GM19455 (cell line): ENCODE data around the gene PRKG1.
"Not testable (repeated sequence)": the region's sequence is repeated elsewhere in the genome, so short reads cannot be mapped to it uniquely, and the experiment has no call there.

Source experiments
- ATAC-seq: cut with Tn5 transposase; IDR thresholded peaks from one replicate; pipeline ENCODE4 v1.9.1; 2021; ENCODE audit not compliant: unreplicated experiment

The PRKG1 gene

DNA sequence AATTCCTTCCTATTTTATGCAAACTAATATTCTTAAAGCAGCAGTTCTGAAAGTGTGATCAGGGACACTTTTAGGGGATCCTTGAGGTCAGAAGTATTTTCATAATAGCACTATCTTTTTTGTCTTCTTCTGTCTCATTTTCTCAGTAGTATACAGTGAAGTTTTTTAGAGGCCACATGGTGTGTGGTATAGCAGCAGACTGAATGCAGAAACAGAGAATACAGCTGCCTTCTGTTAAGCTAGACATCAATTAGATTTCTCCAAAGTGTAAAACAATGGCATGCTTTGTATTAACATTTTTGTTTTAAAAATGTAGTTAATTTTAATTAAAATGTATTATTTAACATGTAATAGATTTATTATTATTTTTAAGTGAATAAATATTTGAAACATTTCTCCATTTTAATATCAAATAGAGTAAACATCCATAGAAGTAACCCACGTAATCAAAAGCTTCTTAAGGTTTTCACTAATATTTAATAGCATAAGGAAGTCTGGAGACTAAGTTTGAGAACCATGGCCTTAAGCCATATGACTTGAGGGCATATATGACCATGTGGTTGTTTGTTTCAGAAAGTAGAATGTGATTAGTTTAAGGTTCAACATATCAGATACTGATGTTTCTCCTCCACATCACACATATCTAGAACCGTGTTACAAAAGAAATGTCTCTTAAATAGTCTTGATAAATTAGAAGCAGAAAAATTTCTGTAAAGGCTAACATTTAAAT, 94.0 kb downstream of the PRKG1 start:
- no peak for ATAC-seq

DNA sequence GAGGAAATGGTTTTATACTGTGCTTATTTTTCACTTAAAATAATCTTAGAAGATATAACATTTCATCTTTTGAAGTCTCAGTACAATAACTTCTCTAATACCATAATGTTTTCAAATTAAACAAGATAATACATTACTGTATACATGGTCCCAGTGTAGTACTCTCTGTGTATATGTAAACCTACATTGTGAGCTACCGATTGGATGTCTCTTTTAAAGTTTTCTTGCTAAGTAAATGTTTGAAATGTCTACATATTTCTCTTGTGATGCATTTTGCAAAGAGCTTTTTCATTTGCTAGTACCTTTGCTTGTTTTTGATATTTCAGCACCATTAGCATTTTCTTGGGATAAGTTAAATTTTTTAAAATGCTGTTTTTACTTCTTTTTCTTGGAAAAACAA, 94.8 kb downstream of the PRKG1 start:
- ATAC-seq: no peak

DNA sequence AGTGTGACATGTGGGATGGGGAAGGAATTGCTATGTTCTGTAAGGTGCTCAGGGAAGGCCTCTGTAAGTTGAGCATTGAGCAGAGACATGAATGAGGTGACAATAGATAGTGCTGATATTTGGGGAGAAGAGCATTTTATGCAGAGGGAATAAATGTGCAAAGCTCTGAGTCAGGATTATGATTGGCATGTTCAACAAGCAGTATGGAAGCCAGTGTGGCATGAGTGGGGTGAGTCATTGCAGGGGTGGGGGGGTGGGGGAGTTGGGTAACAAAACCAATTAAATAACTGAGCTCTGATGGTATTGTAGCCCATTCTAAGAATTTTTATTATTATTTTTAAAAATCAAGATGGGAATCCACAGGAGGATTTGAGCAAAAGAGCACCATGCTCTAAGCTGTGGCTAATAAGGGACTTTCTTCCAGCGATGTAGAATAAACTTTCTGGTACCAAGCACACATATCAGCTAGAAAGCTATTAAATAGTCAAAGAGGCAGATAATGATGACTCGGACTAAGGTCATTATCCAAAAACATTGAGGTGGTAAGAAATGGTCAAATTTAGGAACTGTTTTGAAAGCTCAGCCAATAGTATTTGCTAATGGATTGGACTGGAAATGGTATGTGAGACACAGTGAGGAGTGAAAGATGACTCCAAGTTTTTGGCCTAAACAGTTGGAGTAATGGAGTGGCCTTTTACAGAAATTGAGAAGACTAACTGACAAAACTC, 96.4 kb downstream of the PRKG1 start:
- ATAC-seq: no peak

DNA sequence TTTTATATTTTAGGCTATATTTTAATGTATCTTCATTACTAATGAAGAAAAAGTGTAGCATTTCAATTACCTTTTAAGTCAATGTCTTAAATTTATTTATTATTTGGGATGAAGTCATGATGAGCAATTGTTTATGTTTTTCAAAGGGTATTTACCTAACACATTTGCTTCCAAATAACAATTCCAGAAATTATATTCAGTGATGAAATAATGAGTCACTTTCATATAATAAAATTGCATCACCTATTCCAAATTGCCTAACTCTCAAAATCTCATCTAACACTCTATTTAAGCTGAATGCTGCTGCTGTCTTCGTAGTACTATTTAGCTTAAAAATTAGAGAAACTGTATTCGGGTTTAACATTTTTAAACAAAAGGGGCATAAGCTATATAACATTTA, 97.7 kb downstream of the PRKG1 start:
- ATAC-seq: no peak

DNA sequence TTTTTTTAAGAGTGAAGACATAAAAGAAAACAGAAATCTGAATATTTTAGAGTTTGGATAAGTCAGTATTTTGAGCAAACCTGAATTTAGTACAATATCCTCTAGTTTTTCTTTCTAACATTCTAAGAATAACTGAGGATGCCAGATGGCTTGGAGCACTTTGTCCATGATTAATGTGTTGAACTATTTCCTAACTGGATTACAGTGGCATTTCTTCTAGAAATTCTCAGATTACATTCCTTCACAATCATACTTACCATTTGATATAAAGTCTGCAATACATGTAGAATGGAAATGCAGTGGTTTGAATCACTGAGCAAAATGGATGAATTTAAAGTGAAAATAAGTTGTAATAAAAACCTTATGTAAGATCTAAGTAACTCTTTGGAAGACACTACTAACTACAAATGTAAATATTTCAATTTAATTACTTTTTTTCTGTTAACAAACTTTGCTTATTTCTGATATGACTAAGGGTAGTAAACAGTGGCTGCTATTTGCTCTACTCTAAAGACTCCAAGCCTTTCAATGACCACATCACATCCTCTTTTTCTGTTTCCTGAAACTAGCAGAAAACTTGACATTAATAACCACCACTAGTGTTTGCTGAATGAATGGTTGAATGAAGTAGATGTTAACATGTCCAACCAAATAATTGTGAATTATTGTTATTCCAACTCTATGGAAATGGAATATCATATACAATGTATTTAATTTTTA, 102.8 kb downstream of the PRKG1 start:
- no peak for ATAC-seq

DNA sequence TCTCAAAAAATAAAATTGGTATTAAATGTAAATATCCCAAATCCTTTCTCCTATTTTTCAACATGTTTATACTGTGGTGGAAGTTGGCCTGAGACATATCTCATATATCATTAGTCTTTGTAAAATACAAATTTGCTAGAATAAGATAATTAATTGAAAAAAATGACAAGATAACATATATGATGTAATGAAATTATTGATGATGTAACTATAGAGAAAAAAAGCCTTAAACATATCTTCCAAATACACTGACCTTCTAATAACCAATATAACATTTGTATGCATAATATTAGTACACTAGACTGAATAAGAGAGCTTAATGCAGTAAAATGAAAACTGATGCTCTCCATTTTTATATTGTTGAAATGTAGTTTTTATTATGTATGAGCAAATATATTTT, 104.3 kb downstream of the PRKG1 start:
- no peak for ATAC-seq

DNA sequence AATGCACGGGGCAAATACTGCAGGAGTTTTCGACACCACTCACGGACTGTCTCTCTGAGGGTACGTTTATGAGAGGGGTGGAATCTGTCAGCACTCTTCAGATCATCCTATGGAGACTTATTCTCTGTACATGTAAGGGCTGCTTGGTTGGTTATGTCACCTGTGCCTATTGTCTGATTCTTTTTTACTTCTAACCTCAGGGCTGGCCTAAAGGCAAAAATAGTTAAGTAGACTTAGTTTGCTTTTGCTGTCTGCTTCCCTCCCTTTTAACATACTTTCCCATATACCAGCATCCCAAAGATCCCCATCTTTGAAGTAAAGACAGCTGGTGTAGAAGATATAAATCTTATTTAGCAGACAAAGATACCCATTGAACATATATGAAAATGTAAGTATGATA, 105.9 kb downstream of the PRKG1 start:
- no peak for ATAC-seq

DNA sequence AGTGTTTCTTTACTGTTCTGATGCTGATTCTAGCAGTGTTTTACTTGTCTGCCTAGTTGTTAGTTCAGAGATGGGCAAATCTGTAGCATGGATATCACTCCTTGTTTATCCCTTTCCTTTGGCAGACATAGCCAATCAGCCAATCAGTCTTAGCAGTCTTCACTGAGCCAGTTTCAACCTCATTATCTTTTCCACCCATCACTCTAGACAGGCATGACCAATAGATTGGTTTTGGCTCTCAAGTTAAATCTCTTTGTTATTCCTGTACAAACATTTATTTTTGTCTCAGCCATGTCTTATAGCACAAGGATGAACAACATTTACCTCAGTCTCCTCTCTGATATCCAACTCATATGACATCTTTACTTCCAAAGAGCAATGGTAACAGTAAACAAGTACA, 109.5 kb downstream of the PRKG1 start:
- ATAC-seq: no peak

DNA sequence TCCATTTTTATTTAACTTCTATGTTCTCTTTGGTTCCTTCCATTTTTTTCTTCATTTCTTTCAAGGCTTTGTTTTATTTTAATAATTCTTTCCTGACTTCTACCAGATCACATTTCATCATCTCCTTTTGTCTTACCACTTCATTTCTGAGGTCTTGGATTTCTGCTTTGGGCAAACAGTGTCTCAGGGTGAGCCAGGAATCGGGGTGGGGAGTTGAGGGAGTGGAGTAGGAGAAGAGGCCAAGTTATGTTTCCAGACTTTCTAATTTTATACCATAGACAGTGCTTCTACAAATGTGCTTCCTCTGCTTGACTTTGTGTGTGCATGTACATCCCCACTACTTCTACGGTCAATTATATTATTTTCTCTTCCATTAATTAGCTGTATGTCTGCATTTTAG, 112.1 kb downstream of the PRKG1 start:
- no peak for ATAC-seq

DNA sequence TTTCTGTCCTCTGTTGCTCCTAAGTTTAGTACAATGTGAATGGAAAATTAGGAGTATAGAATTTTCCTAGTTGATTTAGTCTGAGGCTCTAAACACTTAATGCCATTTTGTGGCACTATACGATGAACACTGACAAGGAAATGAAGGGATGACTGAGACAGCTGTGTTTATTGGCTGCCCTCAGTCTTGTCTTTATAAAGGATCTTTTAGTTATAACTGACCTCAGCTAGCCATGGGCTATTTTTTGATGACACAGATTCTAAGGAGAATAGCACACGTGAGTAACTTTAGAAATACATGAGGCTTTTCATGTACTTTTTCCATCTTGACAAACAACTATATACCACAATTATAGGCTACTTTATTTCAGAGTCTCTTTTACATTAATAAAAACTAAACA, 113.7 kb downstream of the PRKG1 start:
- ATAC-seq: no peak

DNA sequence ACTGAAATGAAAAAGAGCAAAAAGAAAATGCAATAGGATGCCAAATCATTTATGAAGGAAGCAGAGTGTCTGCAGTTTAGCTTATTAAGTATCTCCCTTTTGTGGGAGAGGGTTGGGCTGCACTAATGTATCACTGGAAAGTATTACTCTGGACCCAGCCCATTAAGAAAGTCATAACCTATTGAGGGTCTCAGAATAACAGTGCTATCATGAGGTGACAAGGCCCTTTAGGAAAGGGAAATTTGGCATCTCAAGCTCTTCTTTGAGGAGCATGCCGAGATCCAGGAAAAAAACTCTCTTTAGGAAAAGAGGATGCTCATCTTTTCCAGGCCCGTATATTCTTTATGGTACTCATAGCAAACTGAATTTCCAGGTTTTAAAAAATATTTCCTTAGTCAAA, 114.6 kb downstream of the PRKG1 start:
- ATAC-seq: no peak

DNA sequence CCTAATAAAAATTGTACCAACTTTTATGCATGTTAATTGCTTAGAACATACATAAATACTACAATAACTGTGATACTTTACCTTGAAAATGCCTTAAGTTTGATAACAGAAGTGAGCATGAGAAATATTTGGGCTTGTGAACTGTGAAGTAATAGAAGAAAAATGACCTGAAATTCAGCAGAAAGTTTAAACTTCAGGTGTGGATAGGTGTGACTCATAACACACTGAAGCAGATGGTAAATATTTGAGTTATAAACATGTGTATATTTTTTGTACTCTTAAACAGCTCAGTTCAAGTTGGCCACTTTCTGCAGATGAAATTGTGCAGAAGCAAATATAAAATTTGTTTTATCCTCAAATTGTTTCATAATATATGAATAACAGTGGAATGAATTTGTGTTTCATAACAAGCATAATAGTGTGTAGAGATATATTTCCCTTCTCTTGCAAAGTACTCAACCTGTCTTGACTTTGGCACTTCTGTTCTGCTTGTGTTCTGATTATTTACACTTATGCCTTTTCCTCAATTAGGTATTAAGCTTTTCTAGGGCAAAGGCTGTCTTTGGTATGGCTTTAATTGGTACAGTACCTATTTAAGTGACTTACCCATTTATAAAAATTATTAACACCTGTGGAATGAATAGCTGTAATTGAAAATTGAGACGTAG, 122.4 kb downstream of the PRKG1 start:
- no peak for ATAC-seq

DNA sequence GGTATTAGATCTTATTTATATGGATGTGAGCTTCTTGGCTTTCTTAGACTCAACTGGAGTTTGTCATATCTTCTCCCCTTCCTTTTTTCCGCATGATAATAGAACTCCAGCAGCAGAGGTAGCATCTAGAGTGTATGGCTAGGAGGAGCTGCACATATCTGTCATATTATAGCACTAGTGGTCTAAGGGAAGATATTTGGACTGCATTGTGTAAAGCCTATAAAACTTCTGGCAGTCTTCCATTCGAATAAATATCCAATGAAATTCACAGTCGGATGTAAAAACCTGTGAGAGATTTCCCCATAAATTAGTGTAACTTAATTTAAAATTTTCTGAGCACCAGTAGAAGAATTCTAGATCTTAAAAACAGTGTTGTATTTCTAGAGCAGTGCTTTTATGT, 123.9 kb downstream of the PRKG1 start:
- ATAC-seq: no peak

DNA sequence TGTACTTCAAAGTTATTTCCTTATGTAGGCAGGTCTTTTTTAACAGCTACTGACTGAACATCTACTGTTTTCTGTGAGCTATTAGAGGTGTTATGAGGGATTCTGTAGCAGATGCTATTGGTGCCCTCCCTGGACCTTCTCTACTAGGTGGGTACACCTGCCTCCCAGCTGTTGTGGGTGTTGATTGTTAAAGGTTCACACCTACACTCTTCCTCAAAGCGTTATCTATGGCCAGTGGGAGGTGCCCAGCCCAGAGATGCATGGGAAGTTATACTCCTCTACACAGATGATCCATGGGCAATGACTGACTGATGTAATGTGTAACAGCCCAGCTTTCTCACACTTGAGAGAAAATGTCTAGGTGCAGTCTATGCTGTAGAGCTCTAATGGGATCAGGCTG, 127.7 kb downstream of the PRKG1 start:
- no peak for ATAC-seq

DNA sequence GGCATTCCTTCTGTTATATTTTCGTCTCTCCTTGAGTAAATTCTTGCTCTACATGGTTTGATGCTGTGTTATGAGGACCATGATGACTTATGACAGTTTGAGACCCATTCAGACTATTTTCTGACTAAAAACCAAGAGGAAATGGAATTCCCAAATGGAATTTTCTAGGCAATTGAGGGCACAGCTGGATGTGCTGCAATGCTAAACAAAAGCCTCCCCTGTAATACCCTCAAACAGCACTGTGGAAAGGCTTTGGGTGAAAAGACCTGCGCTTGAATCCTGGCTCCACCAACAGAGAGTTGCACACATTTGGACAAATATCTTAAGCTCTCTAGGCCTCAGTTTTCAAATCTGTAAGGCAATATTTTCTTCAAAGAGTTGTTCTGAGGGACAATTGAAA, 129.1 kb downstream of the PRKG1 start:
- ATAC-seq: no peak

DNA sequence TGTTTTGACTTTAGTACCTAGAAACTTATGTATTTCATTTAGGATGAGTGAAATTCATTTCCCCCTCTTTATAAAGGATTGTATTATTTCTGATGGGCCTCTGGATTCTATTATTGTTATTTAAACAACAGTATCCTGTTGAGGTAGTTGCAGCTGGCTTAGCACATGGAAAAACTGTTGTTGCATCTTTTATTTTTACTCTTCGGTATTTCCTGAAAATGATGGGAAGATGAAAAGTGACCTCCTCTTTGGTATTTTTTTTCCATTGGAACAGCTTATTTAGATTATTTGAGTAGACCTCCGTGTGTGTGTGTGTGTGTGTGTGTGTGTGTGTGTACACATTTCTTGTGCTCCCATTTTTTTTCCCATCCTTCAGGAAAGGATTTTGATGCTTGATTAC, 129.8 kb downstream of the PRKG1 start:
- no peak for ATAC-seq

DNA sequence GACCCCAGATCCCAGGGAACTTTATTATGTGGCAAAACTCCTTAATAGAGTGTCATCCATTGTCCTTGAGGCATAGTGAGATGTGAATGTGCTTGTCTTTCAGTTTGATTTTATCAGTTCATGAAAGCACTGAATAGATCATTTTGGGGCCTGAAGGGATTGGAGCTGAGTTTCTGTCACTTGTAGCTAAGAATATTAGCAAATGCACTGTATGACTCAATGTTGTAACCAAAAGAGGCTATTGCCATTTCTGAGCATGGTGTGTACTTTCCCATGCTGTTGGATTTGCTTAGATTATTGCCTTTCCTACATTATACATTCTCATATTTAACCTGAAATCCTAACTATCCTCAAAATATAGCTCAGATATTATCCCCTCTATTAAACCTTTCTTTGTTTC, 130.4 kb downstream of the PRKG1 start:
- no peak for ATAC-seq

DNA sequence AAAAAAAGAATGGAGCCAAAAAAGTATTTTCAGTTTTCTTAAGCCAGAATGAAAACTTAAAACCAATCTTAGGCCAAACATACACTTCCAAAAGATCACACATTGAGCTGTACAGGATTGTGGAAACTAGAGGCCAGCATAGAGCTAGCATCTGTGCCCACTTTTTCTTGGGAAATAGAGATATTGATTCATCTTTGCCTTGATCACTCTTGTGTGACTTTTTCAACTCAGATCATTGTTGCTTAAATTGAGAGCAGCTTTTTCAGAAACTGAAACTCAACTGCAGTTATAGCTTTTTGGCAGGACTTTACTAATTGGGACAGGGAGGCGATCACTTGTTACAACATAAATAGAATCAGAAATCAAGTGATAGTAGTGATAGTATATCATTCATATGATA, 132.2 kb downstream of the PRKG1 start:
- no peak for ATAC-seq

DNA sequence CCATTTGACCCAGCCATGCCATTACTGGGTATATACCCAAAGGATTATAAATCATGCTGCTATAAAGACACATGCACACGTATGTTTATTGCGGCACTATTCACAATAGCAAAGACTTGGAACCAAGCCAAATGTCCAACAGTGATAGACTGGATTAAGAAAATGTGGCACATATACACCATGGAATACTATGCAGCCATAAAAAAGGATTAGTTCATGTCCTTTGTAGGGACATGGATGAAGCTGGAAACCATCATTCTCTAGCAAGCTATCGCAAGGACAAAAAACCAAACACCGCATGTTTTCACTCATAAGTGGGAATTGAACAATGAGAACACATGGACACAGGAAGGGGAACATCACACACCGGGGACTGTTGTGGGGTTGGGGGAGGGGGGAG, 138.7 kb downstream of the PRKG1 start:
- ATAC-seq: not testable (repeated sequence)

DNA sequence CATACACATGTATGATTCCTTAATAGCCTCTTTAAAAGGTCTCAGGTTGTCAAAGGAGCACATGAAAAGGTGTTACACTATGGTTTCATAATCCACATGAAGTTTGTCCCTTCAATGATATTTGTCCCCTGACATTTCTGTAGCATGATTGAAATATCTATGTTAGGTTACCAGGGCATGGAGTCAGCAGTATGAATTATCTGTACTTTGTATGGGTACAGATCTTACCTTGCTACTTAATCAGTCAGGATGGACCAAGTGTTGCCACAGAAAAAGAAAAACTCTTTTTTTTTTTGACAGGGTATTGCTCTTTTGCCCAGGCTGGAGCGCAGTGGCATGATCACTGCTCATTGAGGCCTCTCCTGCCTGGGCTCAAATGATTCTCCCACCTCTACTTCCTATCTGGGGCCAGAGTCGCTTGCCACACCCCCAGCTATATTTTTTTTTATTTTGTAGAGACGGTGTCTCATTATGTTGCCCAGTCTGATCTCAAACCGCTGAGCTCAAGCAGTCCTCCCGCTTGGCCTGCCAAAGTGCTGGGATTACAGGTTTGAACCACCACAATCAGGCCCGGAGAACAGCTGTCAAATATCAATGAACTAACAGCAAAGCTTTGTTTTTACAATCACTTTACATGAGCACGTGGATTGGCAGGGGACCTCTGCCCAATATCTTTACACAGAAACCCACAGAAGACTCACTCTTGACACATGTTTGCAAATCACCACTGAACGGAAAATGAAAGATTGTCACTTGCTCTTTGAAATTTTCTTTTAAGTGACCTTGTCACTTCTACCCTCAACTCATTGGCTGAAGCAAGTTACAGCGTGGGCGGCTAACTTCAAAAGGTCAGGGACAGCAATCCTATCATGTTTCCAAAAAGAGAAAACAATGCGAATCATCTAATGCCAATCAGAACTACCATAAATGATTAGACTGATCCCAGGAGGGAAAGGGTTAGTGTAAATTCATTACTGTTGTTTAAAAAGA, 140.2 kb downstream of the PRKG1 start:
- no peak for ATAC-seq
